Naive B cell (primary cell): ENCODE results near the gene NDRG3. TPM values are rescaled to one million over a fixed set of nuclear protein-coding genes. Genes with fewer than 3 reads are reported as not detected.

Experiments used
- ATAC-seq, 2 donors: fragments of 150-1000 bp; cut with Tn5 transposase; 2 replicates each; pipeline ENCODE4 v1.10.0; 2021; ENCODE audit warnings: low read depth in 2 of 2, mild to moderate bottlenecking in 2 of 2, moderate library complexity in 2 of 2
- DNase-seq: peaks from one replicate; pipeline ENCODE4 v3.0.0; 2022
- H3K27ac Mint-ChIP-seq, 6 donors: one replicate each; pipeline ENCODE4 v1.8.0; 2020 to 2022; ENCODE audit warnings: mild to moderate bottlenecking in 6 of 6, mixed read lengths in 6 of 6, moderate library complexity in 5 of 6, inconsistent platforms in 2 of 6
- H3K27me3 Mint-ChIP-seq, 3 donors: one replicate each; pipeline ENCODE4 v1.8.0; 2021 to 2022; ENCODE audit warnings: mixed read lengths in 3 of 3, mild to moderate bottlenecking in 1 of 3
- H3K36me3 Mint-ChIP-seq, 2 donors: one replicate each; pipeline ENCODE4 v1.8.0; 2020 to 2022; ENCODE audit warnings: mixed read lengths in 2 of 2, inconsistent platforms in 1 of 2, mild to moderate bottlenecking in 1 of 2
- H3K4me1 Mint-ChIP-seq, 3 donors: one replicate each; pipeline ENCODE4 v1.8.0; 2020 to 2022; ENCODE audit warnings: mixed read lengths in 3 of 3, inconsistent platforms in 1 of 3, mild to moderate bottlenecking in 1 of 3, moderate library complexity in 1 of 3
- H3K4me3 Mint-ChIP-seq, 8 donors: one replicate each; pipeline ENCODE4 v1.8.0; 2020 to 2022; ENCODE audit warnings: mild to moderate bottlenecking in 8 of 8, mixed read lengths in 8 of 8, moderate library complexity in 8 of 8, inconsistent platforms in 2 of 8
- H3K9me3 Mint-ChIP-seq, 7 donors: one replicate each; pipeline ENCODE4 v1.8.0; 2020 to 2022; ENCODE audit warnings: mixed read lengths in 7 of 7, mild to moderate bottlenecking in 5 of 7, inconsistent platforms in 2 of 7, moderate library complexity in 1 of 7
- polyA plus RNA-seq, 6 donors: library from polyadenylated mRNA; unstranded; fragments of 300-500 nt; fragmentation: Illumina TruSeq; gene quantifications; one replicate each; pipeline ENCODE4 v1.2.3, GENCODE V29; 2021; ENCODE audit warnings: low read depth in 6 of 6

NDRG3 gene
- polyA plus RNA-seq, 6 donors from 2014 or later = 45.1 to 70.3 (median 51.2) TPM

- DNase-seq (no peak), ATAC-seq (no peak)
- peaks cover 5 to 7% of the 10 kb centered on the region in 2 donors for H3K36me3 Mint-ChIP-seq
- peaks cover 0 to 2% (median 0%) of the 10 kb centered on the region in 7 donors for H3K9me3 Mint-ChIP-seq
- H3K27me3 Mint-ChIP-seq = no peaks in the 10 kb centered on the region
- H3K4me3 Mint-ChIP-seq = peak overlapping the region in 1 of 8 donors; percentile 9
- peaks cover 8 to 32% (median 19%) of the 10 kb centered on the region in 3 donors for H3K4me1 Mint-ChIP-seq
- H3K27ac Mint-ChIP-seq = no peak overlapping the region
Observed at GRCh38 chr20:36752582-36752981, 6.7 kb upstream of the NDRG3 start.

GRCh38 chr20:36745234-36745926 is 510 bp downstream of the NDRG3 start:
- H3K4me1 Mint-ChIP-seq = peaks cover 13 to 22% (median 13%) of the 10 kb centered on the region in 3 donors
- H3K4me3 Mint-ChIP-seq = peak overlapping the region; percentile 88 to 94 (median 91)
- peak overlapping the region in 4 of 6 donors; percentile 61 to 89 (median 80) for H3K27ac Mint-ChIP-seq
- H3K36me3 Mint-ChIP-seq = no peaks in the 10 kb centered on the region
- peak; percentile 26 to 37 for ATAC-seq
- no peak for DNase-seq
- H3K27me3 Mint-ChIP-seq = no peaks in the 10 kb centered on the region
- no peaks in the 10 kb centered on the region for H3K9me3 Mint-ChIP-seq

- Mint-ChIP-seq H3K4me1 (peaks cover 13 to 22% (median 13%) of the 10 kb centered on the region in 3 donors), H3K9me3 (no peaks in the 10 kb centered on the region), H3K27ac (peak overlapping the region in 3 of 6 donors; percentile 53 to 73 (median 57)), H3K4me3 (peak overlapping the region; percentile 88 to 94 (median 91)), H3K36me3 (no peaks in the 10 kb centered on the region), H3K27me3 (no peaks in the 10 kb centered on the region)
- DNase-seq = no peak
- no peak for ATAC-seq
Observed at GRCh38 chr20:36744764-36745191, 1.1 kb downstream of the NDRG3 start.

DNA sequence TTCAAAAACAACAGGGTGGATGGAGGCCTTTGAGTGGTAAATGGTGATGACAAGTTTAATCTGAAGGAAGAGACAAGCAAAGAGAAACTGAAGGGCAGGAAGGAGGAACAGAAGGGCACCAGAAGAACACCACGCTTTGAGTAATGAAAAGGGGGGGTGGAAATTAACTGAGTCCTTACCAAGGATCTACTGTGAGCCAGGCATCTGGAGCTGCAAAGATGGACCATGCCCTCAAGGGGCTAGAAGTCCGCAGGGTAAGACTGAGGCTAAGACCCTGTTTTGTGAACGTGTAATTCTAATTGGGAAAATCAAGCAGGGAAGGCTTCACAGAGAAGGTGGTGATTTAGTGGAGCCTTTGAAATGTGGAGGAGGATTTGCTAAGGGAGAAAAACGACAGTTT is 1.6 kb downstream of the NDRG3 start:
- H3K4me1 Mint-ChIP-seq = peaks cover 13 to 22% (median 13%) of the 10 kb centered on the region in 3 donors
- no peak for DNase-seq
- peak overlapping the region in 4 of 6 donors; percentile 39 to 90 (median 63) for H3K27ac Mint-ChIP-seq
- H3K27me3 Mint-ChIP-seq = no peaks in the 10 kb centered on the region
- peak overlapping the region; percentile 57 to 94 (median 87) for H3K4me3 Mint-ChIP-seq
- H3K9me3 Mint-ChIP-seq = no peaks in the 10 kb centered on the region
- no peaks in the 10 kb centered on the region for H3K36me3 Mint-ChIP-seq
- ATAC-seq = no peak

- Mint-ChIP-seq H3K27ac (no peak overlapping the region), H3K36me3 (no peaks in the 10 kb centered on the region), H3K9me3 (no peaks in the 10 kb centered on the region), H3K4me1 (peaks cover 13 to 22% (median 13%) of the 10 kb centered on the region in 3 donors), H3K27me3 (no peaks in the 10 kb centered on the region), H3K4me3 (peak overlapping the region in 1 of 8 donors; percentile 17)
- DNase-seq (no peak), ATAC-seq (no peak)
Observed at GRCh38 chr20:36742558-36742957, 3.3 kb downstream of the NDRG3 start.

- Mint-ChIP-seq H3K36me3 (no peaks in the 10 kb centered on the region), H3K27ac (peak overlapping the region in 1 of 6 donors; percentile 6), H3K27me3 (no peaks in the 10 kb centered on the region), H3K9me3 (no peaks in the 10 kb centered on the region), H3K4me3 (no peak overlapping the region), H3K4me1 (peaks cover 13 to 20% (median 16%) of the 10 kb centered on the region in 3 donors)
- ATAC-seq (no peak), DNase-seq (no peak)
Observed at GRCh38 chr20:36741072-36741471, 4.8 kb downstream of the NDRG3 start.

GRCh38 chr20:36737183-36737499 is 8.7 kb downstream of the NDRG3 start:
- ATAC-seq (no peak), DNase-seq (no peak)
- peak overlapping the region in 2 of 6 donors; percentile 16 to 49 for H3K27ac Mint-ChIP-seq
- no peak overlapping the region for H3K4me3 Mint-ChIP-seq
- peaks cover 6 to 22% (median 13%) of the 10 kb centered on the region in 3 donors for H3K4me1 Mint-ChIP-seq
- H3K9me3 Mint-ChIP-seq = no peaks in the 10 kb centered on the region
- H3K36me3 Mint-ChIP-seq = no peaks in the 10 kb centered on the region
- H3K27me3 Mint-ChIP-seq = no peaks in the 10 kb centered on the region

DNA sequence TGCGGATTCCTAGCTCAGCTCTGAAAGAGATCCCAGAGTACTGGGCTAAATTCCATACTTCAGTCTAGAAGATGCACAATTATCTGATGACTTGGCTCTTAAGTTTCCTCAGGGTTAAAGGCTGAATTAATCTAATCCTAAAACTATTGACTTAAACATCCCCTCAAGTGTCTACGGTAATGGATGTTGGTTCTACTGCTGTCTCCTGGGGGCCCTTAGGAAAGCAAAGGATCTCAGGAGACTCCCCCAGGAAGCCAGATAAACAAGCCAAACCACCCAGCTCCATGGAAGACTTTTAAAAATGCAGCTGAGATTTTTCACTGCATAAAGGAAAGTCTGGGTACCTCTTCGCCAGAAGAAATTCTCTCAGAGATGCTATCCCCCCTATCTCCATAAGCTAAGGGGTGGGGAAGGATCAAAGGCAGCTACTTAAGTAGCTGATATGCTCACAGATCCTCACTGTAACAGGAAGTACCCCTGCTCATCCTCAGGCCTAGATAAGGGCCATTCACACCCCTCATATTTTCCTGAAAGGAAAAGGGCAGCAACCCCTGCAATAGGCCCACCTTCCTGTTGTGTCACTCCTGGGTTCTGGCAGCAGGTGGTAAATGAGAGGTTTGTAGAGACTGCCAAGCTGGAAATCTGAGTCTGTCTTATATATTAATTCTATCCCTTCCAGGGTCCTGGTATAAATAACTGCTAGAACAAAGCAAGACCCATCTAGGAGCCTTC is 9.3 kb downstream of the NDRG3 start:
- Mint-ChIP-seq H3K4me1 (peaks cover 6 to 22% (median 13%) of the 10 kb centered on the region in 3 donors), H3K27ac (peak overlapping the region in 3 of 6 donors; percentile 16 to 49 (median 34)), H3K9me3 (no peaks in the 10 kb centered on the region), H3K27me3 (no peaks in the 10 kb centered on the region), H3K4me3 (no peak overlapping the region), H3K36me3 (no peaks in the 10 kb centered on the region)
- ATAC-seq = no peak
- no peak for DNase-seq

GRCh38 chr20:36732456-36732855 is 13.4 kb downstream of the NDRG3 start:
- ATAC-seq (no peak), DNase-seq (no peak)
- no peaks in the 10 kb centered on the region for H3K9me3 Mint-ChIP-seq
- H3K27me3 Mint-ChIP-seq = no peaks in the 10 kb centered on the region
- no peaks in the 10 kb centered on the region for H3K36me3 Mint-ChIP-seq
- peak overlapping the region in 1 of 8 donors; percentile 45 for H3K4me3 Mint-ChIP-seq
- H3K27ac Mint-ChIP-seq = no peak overlapping the region
- peaks cover 11 to 28% (median 18%) of the 10 kb centered on the region in 3 donors for H3K4me1 Mint-ChIP-seq

DNA sequence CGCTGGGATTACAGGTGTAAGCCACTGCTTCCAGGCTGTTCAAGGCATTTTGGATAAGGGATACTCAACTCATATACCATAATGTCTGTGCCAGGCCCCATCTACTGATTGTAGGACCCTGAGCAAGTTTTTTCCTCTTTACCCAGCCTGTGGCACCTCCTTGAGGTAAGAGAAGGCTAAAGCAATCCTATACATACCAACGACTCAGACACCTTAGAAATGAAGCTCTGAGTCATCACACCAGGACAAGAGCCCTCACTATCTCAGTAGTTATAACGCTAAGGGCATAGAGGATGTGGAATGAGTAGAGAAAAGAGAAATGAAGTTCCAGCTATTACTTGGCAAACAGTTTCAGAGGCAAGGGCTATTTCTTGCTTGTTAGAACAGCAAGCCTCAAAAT is 16.9 kb downstream of the NDRG3 start:
- H3K27ac Mint-ChIP-seq = no peak overlapping the region
- H3K36me3 Mint-ChIP-seq = no peaks in the 10 kb centered on the region
- H3K9me3 Mint-ChIP-seq = no peaks in the 10 kb centered on the region
- H3K4me1 Mint-ChIP-seq = peaks cover 4 to 15% (median 11%) of the 10 kb centered on the region in 3 donors
- H3K4me3 Mint-ChIP-seq = no peak overlapping the region
- H3K27me3 Mint-ChIP-seq = no peaks in the 10 kb centered on the region
- no peak for DNase-seq
- ATAC-seq = no peak

DNA sequence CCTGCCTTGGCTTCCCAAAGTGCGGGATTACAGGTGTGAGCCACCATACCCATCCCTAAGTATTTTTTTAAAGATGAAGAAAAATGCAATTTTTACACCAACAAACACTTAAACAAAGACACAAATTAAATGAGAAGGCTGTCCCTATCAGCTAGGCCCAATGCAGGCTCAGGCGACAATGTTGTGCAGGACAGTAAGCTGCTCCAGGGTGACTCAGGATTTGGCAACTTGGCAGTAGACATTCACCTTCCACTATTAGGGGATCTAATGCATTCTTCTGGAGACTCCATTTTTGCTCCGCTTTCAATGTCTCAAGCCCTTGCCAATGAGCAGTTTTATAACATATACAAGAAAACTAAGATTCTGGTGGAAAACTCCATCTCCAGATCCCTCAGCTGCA is 19.7 kb downstream of the NDRG3 start:
- peaks cover 0 to 5% of the 10 kb centered on the region in 2 donors for H3K36me3 Mint-ChIP-seq
- no peak for ATAC-seq
- no peaks in the 10 kb centered on the region for H3K9me3 Mint-ChIP-seq
- no peaks in the 10 kb centered on the region for H3K27me3 Mint-ChIP-seq
- H3K27ac Mint-ChIP-seq = no peak overlapping the region
- H3K4me1 Mint-ChIP-seq = peaks cover 7 to 22% (median 8%) of the 10 kb centered on the region in 3 donors
- DNase-seq = no peak
- no peak overlapping the region for H3K4me3 Mint-ChIP-seq

GRCh38 chr20:36720510-36720909 is 25.4 kb downstream of the NDRG3 start:
- Mint-ChIP-seq H3K4me3 (no peak overlapping the region), H3K27me3 (no peaks in the 10 kb centered on the region), H3K27ac (peak overlapping the region in 2 of 6 donors; percentile 42 to 93), H3K9me3 (no peaks in the 10 kb centered on the region), H3K4me1 (peaks cover 3 to 18% (median 3%) of the 10 kb centered on the region in 3 donors), H3K36me3 (peaks cover 0 to 5% of the 10 kb centered on the region in 2 donors)
- ATAC-seq = no peak
- no peak for DNase-seq

DNA sequence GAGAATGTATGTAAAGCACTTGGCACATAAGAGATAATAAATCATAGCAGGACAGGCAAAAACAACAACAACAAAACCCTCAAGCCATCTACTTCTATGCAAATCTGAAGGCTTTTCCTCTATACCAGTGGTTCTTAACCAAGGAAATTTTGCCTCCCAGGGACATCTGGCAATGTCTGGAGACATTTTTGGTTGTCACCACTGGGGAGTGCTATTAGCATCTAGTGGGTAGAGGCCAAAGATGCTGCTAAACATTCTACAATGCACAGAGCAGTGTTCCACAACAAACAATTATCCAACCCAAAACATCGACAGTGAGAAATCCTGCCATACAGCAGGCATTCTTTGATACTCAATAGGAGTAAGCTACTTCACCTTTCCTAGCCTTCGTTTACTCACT is 28.2 kb downstream of the NDRG3 start:
- Mint-ChIP-seq H3K9me3 (no peaks in the 10 kb centered on the region), H3K27me3 (no peaks in the 10 kb centered on the region), H3K4me3 (no peak overlapping the region), H3K4me1 (peaks cover 0 to 9% (median 3%) of the 10 kb centered on the region in 3 donors), H3K36me3 (peaks cover 0 to 5% of the 10 kb centered on the region in 2 donors), H3K27ac (no peak overlapping the region)
- peak; percentile 1 for DNase-seq
- ATAC-seq = peak in 1 of 2 donors; percentile 39

GRCh38 chr20:36717021-36717420 is 28.9 kb downstream of the NDRG3 start:
- ATAC-seq = no peak
- no peaks in the 10 kb centered on the region for H3K27me3 Mint-ChIP-seq

More at GRCh38 chr20:36717021-36717420, 28.9 kb downstream of the NDRG3 start:
- H3K27ac Mint-ChIP-seq = peak overlapping the region in 1 of 6 donors; percentile 4
- no peak overlapping the region for H3K4me3 Mint-ChIP-seq
- H3K9me3 Mint-ChIP-seq = no peaks in the 10 kb centered on the region
- DNase-seq = no peak
- peaks cover 0 to 3% (median 0%) of the 10 kb centered on the region in 3 donors for H3K4me1 Mint-ChIP-seq
- no peaks in the 10 kb centered on the region for H3K36me3 Mint-ChIP-seq
